Prostate gland (tissue), 2 donors: ENCODE data around the gene THBS2.
"Not testable (repeated sequence)": the region's sequence is repeated elsewhere in the genome, so short reads cannot be mapped to it uniquely, and the experiment has no call there.

Experiments used
- POLR2A ChIP-seq: fragments of 450-650 bp; IDR thresholded peaks from one replicate; pipeline ENCODE4 v1.6.1; 2016; ENCODE audit warnings: antibody characterized with exemption, mild to moderate bottlenecking
- POLR2AphosphoS5 ChIP-seq: sonication (generic); formaldehyde crosslinking; IDR thresholded peaks from one replicate; pipeline ENCODE4 v1.6.1; 2017; ENCODE audit warnings: antibody characterized with exemption
- TF ChIP-seq, protein P1 (sequence below), 4 experiments: fragments of 200-600 bp in 2 of 4; fragments of 450-650 bp in 2 of 4; sonication (generic) in 2 of 4; IDR thresholded peaks; 1 replicate in 3 of 4; 2 replicates in 1 of 4; pipeline ENCODE4 v1.5.1; 2016 to 2019; ENCODE audit warnings: antibody characterized with exemption in 4 of 4, mild to moderate bottlenecking in 2 of 4, moderate library complexity in 2 of 4

DNA sequence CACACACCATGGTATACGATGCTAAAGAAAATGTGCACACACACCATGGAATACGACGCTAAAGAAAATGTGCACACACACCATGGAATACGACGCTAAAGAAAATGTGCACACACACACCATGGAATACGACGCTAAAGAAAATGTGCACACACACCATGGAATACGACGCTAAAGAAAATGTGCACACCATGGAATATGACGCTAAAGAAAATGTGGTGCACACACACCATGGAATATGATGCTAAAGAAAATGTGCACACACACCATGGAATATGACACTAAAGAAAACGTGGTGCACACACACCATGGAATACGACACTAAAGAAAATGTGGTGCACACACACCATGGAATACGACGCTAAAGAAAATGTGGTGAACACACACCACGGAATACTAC is 55.7 kb downstream of the THBS2 start:
- not testable (repeated sequence) for TF ChIP-seq POLR2AphosphoS5, POLR2A
- TF ChIP-seq, protein P1, sequence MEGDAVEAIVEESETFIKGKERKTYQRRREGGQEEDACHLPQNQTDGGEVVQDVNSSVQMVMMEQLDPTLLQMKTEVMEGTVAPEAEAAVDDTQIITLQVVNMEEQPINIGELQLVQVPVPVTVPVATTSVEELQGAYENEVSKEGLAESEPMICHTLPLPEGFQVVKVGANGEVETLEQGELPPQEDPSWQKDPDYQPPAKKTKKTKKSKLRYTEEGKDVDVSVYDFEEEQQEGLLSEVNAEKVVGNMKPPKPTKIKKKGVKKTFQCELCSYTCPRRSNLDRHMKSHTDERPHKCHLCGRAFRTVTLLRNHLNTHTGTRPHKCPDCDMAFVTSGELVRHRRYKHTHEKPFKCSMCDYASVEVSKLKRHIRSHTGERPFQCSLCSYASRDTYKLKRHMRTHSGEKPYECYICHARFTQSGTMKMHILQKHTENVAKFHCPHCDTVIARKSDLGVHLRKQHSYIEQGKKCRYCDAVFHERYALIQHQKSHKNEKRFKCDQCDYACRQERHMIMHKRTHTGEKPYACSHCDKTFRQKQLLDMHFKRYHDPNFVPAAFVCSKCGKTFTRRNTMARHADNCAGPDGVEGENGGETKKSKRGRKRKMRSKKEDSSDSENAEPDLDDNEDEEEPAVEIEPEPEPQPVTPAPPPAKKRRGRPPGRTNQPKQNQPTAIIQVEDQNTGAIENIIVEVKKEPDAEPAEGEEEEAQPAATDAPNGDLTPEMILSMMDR (IDR thresholded peaks at IDR 0.05): not testable (repeated sequence)
